Smooth muscle cell (in vitro differentiated cells): ENCODE measurements around the gene OPN4. TPM values are rescaled to one million over a fixed set of nuclear protein-coding genes. Genes with fewer than 3 reads are reported as not detected.

Experiments used
- DNase-seq: peaks from one replicate; lab custom pipeline; 2025; ENCODE audit not compliant: unreplicated experiment; lab: John Stamatoyannopoulos, UW
- H2AFZ ChIP-seq: fragments of 200-600 bp; sonication (generic); 2 replicates; pipeline ENCODE4 v1.6.0; 2016; ENCODE audit warnings: antibody characterized with exemption, low read depth, mild to moderate bottlenecking
- H3F3A ChIP-seq: fragments of 200-600 bp; sonication (generic); 2 replicates; pipeline ENCODE4 v1.6.0; 2017; ENCODE audit warnings: antibody characterized with exemption, low read depth
- H3K27ac ChIP-seq: fragments of 200-600 bp; sonication (generic); 2 replicates; pipeline ENCODE4 v1.5.1; 2016; ENCODE audit warnings: low read depth, mild to moderate bottlenecking
- H3K27me3 ChIP-seq: fragments of 200-600 bp; sonication (generic); 2 replicates; pipeline ENCODE4 v1.6.1; 2016; ENCODE audit warnings: low read depth, mild to moderate bottlenecking
- H3K36me3 ChIP-seq: fragments of 200-600 bp; sonication (generic); 2 replicates; pipeline ENCODE4 v1.5.1; 2016; ENCODE audit warnings: low read depth
- H3K4me1 ChIP-seq: fragments of 200-600 bp; sonication (generic); 2 replicates; pipeline ENCODE4 v1.5.1; 2016; ENCODE audit warnings: low read depth
- H3K4me2 ChIP-seq: fragments of 200-600 bp; sonication (generic); 2 replicates; pipeline ENCODE4 v1.6.0; 2016; ENCODE audit warnings: mild to moderate bottlenecking
- H3K4me3 ChIP-seq: fragments of 200-600 bp; sonication (generic); 2 replicates; pipeline ENCODE4 v1.5.1; 2016; ENCODE audit warnings: mild to moderate bottlenecking
- H3K79me2 ChIP-seq: fragments of 200-600 bp; sonication (generic); 2 replicates; pipeline ENCODE4 v1.6.0; 2016; ENCODE audit warnings: low read depth, mild to moderate bottlenecking
- H3K9ac ChIP-seq: fragments of 200-600 bp; sonication (generic); 2 replicates; pipeline ENCODE4 v1.6.0; 2016; ENCODE audit warnings: low read depth
- H3K9me3 ChIP-seq: fragments of 200-600 bp; sonication (generic); replicated peaks from 2 replicates; pipeline ENCODE4 v1.5.1; 2016; ENCODE audit warnings: low read depth
- H4K20me1 ChIP-seq: fragments of 200-600 bp; sonication (generic); 2 replicates; pipeline ENCODE4 v1.6.0; 2016; ENCODE audit warnings: low read depth
- WGBS: methylation state at CpG from one replicate; pipeline ENCODE4 v1.1.7; 2016; ENCODE audit warnings: low lambda C conversion rate; 5-methylcytosine and 5-hydroxymethylcytosine counted together
- polyA plus RNA-seq: library from polyadenylated mRNA; unstranded; fragments of >200 nt; fragmentation: Nextera tagmentation; extraction: Ambion mirVana; gene quantifications from 2 replicates; pipeline ENCODE4 v1.2.1, GENCODE V29; 2016
- total RNA-seq: library from RNA; depleted of rRNA; stranded (reverse); fragments of >200 nt; gene quantifications from 2 replicates; pipeline ENCODE4 v1.2.3, GENCODE V29; 2014
- TF ChIP-seq, protein P1 (sequence below): fragments of 200-600 bp; sonication (generic); IDR thresholded peaks from 2 replicates; pipeline ENCODE4 v1.5.1; 2017; ENCODE audit warnings: borderline replicate concordance, mild to moderate bottlenecking, antibody characterized with exemption; ENCODE audit not compliant: insufficient read depth, poor library complexity, severe bottlenecking

OPN4 gene
- total and polyA plus RNA-seq, 2 experiments from 2014 or later = not detected

DNA sequence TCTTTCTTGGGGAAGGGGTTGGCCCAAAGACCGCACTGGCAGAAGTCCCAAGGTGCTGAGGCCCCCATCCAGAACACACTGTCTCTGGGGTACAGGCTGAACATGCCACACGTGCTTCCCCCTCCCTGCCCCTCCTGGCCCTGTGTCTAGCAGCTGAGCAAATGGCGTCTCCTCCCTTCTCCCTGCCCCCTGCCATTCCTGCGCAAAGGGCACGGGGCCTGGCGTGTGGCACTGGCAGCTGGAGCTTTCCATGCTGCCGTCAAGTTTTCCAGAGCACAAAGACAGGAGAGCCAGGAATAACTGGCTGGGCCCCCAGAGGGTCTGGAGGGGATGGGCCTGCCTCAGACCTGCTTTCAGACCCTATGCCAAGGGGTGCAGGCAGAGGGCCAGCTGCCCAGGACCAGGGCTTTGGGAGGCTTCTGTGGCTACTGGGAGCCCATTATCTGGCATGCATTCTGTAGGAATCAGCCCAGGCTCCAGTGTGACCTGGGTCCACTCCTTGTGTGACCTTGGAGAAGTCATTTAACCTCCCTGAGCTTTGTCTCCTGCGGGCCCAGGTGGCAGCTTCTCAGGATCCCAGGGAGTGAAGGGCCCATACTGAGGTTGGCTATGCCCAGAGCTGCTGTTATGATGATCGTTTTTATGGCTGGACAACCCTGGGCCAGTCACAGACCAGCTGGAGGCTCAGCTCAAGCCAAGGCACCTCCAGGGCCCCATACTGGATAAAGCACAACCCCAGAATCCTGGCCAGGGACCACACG lies 13.3 kb downstream of the OPN4 start:
- H4K20me1 ChIP-seq = no peaks in the 10 kb centered on the region
- no peak overlapping the region for H3K27ac ChIP-seq
- 76% methylated on average over 10 of the region's 10 CpGs for WGBS
- H3K9me3 ChIP-seq = no peaks in the 10 kb centered on the region
- no peaks in the 10 kb centered on the region for H3K36me3 ChIP-seq
- DNase-seq = no peak
- H3K4me2 ChIP-seq = peak overlapping the region; percentile 71
- H2AFZ ChIP-seq = no peak overlapping the region
- TF ChIP-seq, protein P1, sequence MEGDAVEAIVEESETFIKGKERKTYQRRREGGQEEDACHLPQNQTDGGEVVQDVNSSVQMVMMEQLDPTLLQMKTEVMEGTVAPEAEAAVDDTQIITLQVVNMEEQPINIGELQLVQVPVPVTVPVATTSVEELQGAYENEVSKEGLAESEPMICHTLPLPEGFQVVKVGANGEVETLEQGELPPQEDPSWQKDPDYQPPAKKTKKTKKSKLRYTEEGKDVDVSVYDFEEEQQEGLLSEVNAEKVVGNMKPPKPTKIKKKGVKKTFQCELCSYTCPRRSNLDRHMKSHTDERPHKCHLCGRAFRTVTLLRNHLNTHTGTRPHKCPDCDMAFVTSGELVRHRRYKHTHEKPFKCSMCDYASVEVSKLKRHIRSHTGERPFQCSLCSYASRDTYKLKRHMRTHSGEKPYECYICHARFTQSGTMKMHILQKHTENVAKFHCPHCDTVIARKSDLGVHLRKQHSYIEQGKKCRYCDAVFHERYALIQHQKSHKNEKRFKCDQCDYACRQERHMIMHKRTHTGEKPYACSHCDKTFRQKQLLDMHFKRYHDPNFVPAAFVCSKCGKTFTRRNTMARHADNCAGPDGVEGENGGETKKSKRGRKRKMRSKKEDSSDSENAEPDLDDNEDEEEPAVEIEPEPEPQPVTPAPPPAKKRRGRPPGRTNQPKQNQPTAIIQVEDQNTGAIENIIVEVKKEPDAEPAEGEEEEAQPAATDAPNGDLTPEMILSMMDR = no peak
- no peaks in the 10 kb centered on the region for H3K79me2 ChIP-seq
- peaks cover 15% of the 10 kb centered on the region for H3K4me1 ChIP-seq
- no peaks in the 10 kb centered on the region for H3K27me3 ChIP-seq
- no peak overlapping the region for H3K9ac ChIP-seq
- H3K4me3 ChIP-seq = no peak overlapping the region
- H3F3A ChIP-seq = no peaks in the 10 kb centered on the region

DNA sequence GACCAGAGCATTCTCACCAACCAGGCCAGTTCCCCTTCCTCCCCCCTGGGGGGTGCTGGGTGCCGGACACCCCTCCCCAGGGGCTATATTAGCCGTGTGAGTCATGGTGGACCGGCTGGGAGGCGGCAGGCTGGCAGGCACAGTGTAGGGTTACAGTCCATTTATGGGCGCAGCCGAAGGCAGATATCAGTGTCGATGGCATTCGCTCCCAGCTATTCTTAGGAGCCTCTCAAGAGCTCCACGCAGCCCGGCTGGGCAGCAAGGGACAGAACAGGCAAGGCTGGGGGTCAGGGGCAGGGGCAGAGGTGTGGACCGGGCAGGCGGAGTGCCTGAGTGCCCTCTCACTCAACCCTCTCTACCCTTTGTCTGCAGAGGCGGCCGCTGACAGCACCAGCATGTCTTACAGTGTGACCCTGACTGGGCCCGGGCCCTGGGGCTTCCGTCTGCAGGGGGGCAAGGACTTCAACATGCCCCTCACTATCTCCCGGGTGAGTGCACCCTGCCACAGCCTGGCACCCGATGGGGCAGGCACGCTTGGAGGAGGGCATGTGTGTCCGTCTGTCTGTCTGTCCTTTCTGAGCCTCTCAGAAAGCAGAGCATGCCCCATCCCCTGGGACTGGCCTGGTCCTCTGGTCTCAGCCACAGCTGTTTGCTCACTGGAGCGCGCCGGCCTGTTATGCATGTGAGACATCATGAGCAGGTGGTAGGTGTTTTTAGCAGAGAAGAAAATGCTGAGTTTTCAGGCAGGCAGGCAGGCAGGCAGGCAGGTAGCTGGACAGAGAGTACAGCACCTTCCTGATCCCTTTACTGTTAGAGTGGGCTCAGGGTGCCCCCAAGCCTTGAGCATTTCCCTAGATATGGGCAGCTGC lies 14.2 kb downstream of the OPN4 start, which contains the start of gene LDB3:
TSS of gene LDB3 (plus strand) at position 215 of the 869 bp plus-strand sequence. CDS start at position 396, 181 bp downstream.
- no peaks in the 10 kb centered on the region for H3K36me3 ChIP-seq
- peaks cover 22% of the 10 kb centered on the region for H3K4me1 ChIP-seq
- no peaks in the 10 kb centered on the region for H3K9me3 ChIP-seq
- 46% methylated on average over 23 of the region's 23 CpGs for WGBS
- peak; percentile 17 for DNase-seq
- no peak within 1 kb of the TSS for H3K9ac ChIP-seq
- peak within 1 kb of the TSS; percentile 71 for H3K4me2 ChIP-seq
- H4K20me1 ChIP-seq = no peaks in the 10 kb centered on the region
- H3K27me3 ChIP-seq = no peaks in the 10 kb centered on the region
- H3K4me3 ChIP-seq = no peak within 1 kb of the TSS
- no peaks in the 10 kb centered on the region for H3K79me2 ChIP-seq
- peak within 1 kb of the TSS; percentile 72 for H2AFZ ChIP-seq
- H3K27ac ChIP-seq = no peak within 1 kb of the TSS
- no peaks in the 10 kb centered on the region for H3F3A ChIP-seq
- TF ChIP-seq, protein P1 = no peak

GRCh38 chr10:86670290-86670811 lies 16.0 kb downstream of the OPN4 start:
- H3F3A ChIP-seq = no peaks in the 10 kb centered on the region
- H3K79me2 ChIP-seq = no peaks in the 10 kb centered on the region
- TF ChIP-seq, protein P1 = no peak
- no peaks in the 10 kb centered on the region for H3K9me3 ChIP-seq
- H4K20me1 ChIP-seq = no peaks in the 10 kb centered on the region
- no peak overlapping the region for H3K9ac ChIP-seq
- no peaks in the 10 kb centered on the region for H3K36me3 ChIP-seq
- no peak for DNase-seq
- 80% methylated on average over 8 of the region's 8 CpGs for WGBS
- no peak overlapping the region for H3K4me2 ChIP-seq
- H3K4me3 ChIP-seq = no peak overlapping the region
- H3K4me1 ChIP-seq = peaks cover 31% of the 10 kb centered on the region
- H2AFZ ChIP-seq = no peak overlapping the region
- H3K27me3 ChIP-seq = no peaks in the 10 kb centered on the region
- H3K27ac ChIP-seq = no peak overlapping the region
